Parathyroid adenoma (tissue), 2 donors: Measurements from ENCODE around the gene VCP.
A peak's percentile ranks its signal among the peaks of the same experiment; 100 is the strongest.

Experiments used
- H2AFZ ChIP-seq: fragments of 300-600 bp; sonication (generic); one replicate; pipeline ENCODE4 v1.7.0; 2017; ENCODE audit warnings: antibody characterized with exemption, mild to moderate bottlenecking
- H3K27ac ChIP-seq: fragments of 300-600 bp; sonication (generic); one replicate; pipeline ENCODE4 v1.7.0; 2017
- H3K27me3 ChIP-seq: fragments of 300-600 bp; sonication (generic); one replicate; pipeline ENCODE4 v1.7.0; 2017; ENCODE audit warnings: low read length; ENCODE audit not compliant: control insufficient read depth, insufficient read depth
- H3K36me3 ChIP-seq: fragments of 300-600 bp; sonication (generic); one replicate; pipeline ENCODE4 v1.7.0; 2017; ENCODE audit warnings: low read length; ENCODE audit not compliant: control insufficient read depth, insufficient read depth
- H3K4me1 ChIP-seq: fragments of 300-600 bp; sonication (generic); one replicate; pipeline ENCODE4 v1.7.0; 2017; ENCODE audit warnings: control low read depth
- H3K4me2 ChIP-seq: fragments of 300-600 bp; sonication (generic); one replicate; pipeline ENCODE4 v1.7.0; 2017; ENCODE audit warnings: low read length
- H3K4me3 ChIP-seq: fragments of 300-600 bp; sonication (generic); one replicate; pipeline ENCODE4 v1.7.0; 2017; ENCODE audit warnings: low read depth, low read length
- H3K79me2 ChIP-seq: fragments of 300-600 bp; sonication (generic); one replicate; pipeline ENCODE4 v1.7.0; 2017; ENCODE audit warnings: control low read depth
- H3K9ac ChIP-seq: fragments of 300-600 bp; sonication (generic); one replicate; pipeline ENCODE4 v1.7.0; 2017; ENCODE audit warnings: mild to moderate bottlenecking
- H3K9me3 ChIP-seq: fragments of 300-600 bp; sonication (generic); one replicate; pipeline ENCODE4 v1.7.0; 2017; ENCODE audit warnings: low read length; ENCODE audit not compliant: control insufficient read depth
- CTCF ChIP-seq: fragments of 300-600 bp; sonication (generic); IDR thresholded peaks from one replicate; pipeline ENCODE4 v1.7.0; 2017; ENCODE audit warnings: antibody characterized with exemption, mild to moderate bottlenecking
- donor health status: primary hyperparathyroidism.

The VCP gene

GRCh38 chr9:35102769-35103659, 30.6 kb upstream of the VCP start, which contains the start of gene STOML2:
STOML2 (minus strand) TSS chr9:35103131; CDS start chr9:35103094, 37 bp downstream.
- no peaks in the 10 kb centered on the region for H3K9me3 ChIP-seq
- peak within 1 kb of the TSS; percentile 89 for H2AFZ ChIP-seq
- peak within 1 kb of the TSS; percentile 68 for H3K4me3 ChIP-seq
- peaks cover 9% of the 10 kb centered on the region for H3K4me1 ChIP-seq
- H3K27me3 ChIP-seq = no peaks in the 10 kb centered on the region
- no peaks in the 10 kb centered on the region for H3K36me3 ChIP-seq
- H3K79me2 ChIP-seq = peaks cover 3% of the 10 kb centered on the region
- peak within 1 kb of the TSS; percentile 74 for H3K4me2 ChIP-seq
- H3K27ac ChIP-seq = peak within 1 kb of the TSS; percentile 84
- H3K9ac ChIP-seq = peak within 1 kb of the TSS; percentile 28
- TF ChIP-seq CTCF = no peak

- Histone ChIP-seq H2AFZ (peak overlapping the region; percentile 89), H3K4me2 (peak overlapping the region; percentile 74), H3K4me1 (peaks cover 9% of the 10 kb centered on the region), H3K27ac (peak overlapping the region; percentile 84), H3K79me2 (peaks cover 3% of the 10 kb centered on the region), H3K27me3 (no peaks in the 10 kb centered on the region), H3K9ac (peak overlapping the region; percentile 28), H3K9me3 (no peaks in the 10 kb centered on the region), H3K4me3 (peak overlapping the region; percentile 68), H3K36me3 (no peaks in the 10 kb centered on the region)
- no peak for TF ChIP-seq CTCF
Observed at GRCh38 chr9:35102465-35102768, 30.0 kb upstream of the VCP start.

GRCh38 chr9:35097573-35097972, 25.1 kb upstream of the VCP start:
- no peaks in the 10 kb centered on the region for H3K36me3 ChIP-seq
- H3K9me3 ChIP-seq = no peaks in the 10 kb centered on the region
- TF ChIP-seq CTCF = no peak
- no peak overlapping the region for H3K27ac ChIP-seq
- H3K27me3 ChIP-seq = no peaks in the 10 kb centered on the region
- no peak overlapping the region for H3K4me2 ChIP-seq
- peaks cover 6% of the 10 kb centered on the region for H3K4me1 ChIP-seq
- H3K4me3 ChIP-seq = no peak overlapping the region
- no peak overlapping the region for H3K9ac ChIP-seq
- no peak overlapping the region for H2AFZ ChIP-seq
- H3K79me2 ChIP-seq = peaks cover 3% of the 10 kb centered on the region

- peak within 1 kb of the TSS; percentile 92 for H3K4me2 ChIP-seq
- no peaks in the 10 kb centered on the region for H3K9me3 ChIP-seq
- peak within 1 kb of the TSS; percentile 97 for H3K4me3 ChIP-seq
- H3K27me3 ChIP-seq = no peaks in the 10 kb centered on the region
- peaks cover 2% of the 10 kb centered on the region for H3K4me1 ChIP-seq
- peak within 1 kb of the TSS; percentile 80 for H2AFZ ChIP-seq
- peak; percentile 50 for TF ChIP-seq CTCF
- no peaks in the 10 kb centered on the region for H3K36me3 ChIP-seq
- H3K9ac ChIP-seq = peak within 1 kb of the TSS; percentile 68
- no peaks in the 10 kb centered on the region for H3K79me2 ChIP-seq
- peak within 1 kb of the TSS; percentile 95 for H3K27ac ChIP-seq
Observed at GRCh38 chr9:35096035-35096849, 23.8 kb upstream of the VCP start, which contains the start of gene PIGO. PIGO (minus strand) TSS chr9:35096591; CDS start chr9:35095565, 1,026 bp downstream.
